ENCODE results near the gene ATP4A.

Gene ATP4A

GRCh38 chr19:35522745-35523327 lies 40.6 kb downstream of the ATP4A start:
- DNase-seq = peak; percentile 45

DNA sequence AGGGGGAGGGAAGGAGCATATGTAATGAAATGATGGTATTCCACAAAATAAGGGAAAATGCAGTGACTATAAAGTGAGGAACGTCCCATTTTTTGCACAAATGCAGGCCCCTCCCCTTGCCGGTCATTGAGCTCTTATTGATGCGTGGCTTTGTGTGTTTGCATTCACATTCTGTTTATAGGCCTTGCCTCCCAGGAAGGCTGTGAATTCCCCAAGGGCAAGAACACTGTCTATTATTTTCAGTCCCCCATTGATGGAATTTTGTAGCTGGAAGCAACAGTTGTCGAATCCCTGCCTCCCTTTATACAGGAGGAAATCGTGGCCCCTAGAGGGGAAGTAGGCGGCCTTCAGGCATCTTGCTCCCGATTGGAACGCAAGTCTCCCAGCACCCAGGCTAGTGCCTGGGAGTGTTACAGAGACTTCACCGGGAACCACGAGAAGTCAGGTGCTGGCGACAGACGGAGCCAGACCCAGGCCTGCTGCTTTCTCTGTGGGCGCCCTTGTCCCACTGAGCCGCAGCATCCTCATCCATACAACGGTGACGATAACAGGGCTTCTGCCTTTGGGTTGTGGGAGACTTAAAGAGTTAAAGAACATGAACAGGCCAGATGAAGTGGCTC lies 42.2 kb downstream of the ATP4A start:
- no peak for DNase-seq

GRCh38 chr19:35519291-35519690 lies 44.2 kb downstream of the ATP4A start:
- DNase-seq = no peak

GRCh38 chr19:35518313-35518712 lies 45.1 kb downstream of the ATP4A start:
- no peak for DNase-seq

DNA sequence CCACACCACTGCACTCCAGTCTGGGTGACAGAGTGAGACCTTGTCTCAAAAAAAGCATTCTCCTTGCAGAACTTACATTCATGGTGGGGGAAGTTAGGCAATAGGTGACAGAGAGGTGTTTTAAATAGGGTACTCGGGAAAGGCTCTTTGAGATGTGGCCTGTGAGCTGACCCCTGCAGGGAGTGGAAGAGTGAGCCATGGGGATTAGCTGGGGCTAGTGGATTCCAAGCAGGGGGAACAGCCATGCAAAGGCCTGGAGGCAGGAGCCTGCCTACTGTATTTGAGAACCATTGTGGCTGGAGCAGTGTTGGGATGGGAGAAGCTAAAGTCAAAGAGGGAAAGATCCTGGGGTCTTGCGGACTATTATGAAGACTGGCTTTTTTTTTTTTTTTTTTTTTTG lies 46.1 kb downstream of the ATP4A start:
- no peak for DNase-seq

DNA sequence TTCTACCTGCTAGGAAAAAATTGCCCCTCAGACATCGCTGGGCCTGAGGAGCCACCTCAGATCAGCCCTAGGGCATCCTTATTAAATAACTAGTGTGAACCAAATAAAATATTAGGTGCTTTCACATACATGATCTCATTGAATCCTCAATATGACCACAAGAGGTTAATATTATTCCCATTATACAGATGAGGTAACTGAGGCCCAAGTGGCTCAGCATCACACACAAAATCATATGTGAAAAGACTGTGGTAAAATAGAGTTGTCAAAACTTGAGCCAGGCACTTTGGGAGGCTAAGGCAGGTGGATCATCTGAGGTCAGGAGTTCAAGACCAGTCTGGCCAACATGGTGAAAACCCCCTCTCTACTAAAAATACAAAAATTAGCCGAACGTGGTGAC lies 47.1 kb downstream of the ATP4A start:
- no peak for DNase-seq

DNA sequence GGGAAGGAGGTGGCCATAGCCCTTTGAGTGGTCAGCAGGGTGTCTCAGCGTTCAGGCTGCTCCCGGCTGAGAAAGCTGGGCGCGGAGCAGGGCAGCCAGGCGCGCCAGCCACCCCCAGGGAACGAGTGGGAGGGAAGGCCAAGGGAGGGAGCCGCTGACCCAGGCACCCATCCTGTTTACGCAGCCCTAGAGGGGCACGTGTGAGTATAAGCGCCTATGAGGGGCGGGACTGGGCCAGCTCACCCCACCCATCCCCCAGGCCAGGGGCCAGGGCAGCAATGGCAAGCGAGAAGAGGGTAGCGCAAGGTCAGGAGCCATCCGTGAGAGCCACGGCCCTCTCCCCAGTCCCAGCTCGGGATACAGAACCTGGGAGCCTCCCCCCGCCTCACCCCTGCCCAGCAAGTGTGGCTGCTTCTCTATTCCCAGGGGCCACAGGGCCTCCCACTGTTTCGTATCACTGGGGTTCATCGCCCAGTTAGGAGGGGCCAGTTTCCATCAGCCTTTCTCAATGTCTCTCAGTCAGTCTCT lies 49.1 kb downstream of the ATP4A start:
- DNase-seq = no peak

GRCh38 chr19:35513628-35514281 lies 49.7 kb downstream of the ATP4A start, which contains the start of gene DMKN:
TSS of gene DMKN (minus strand) at chr19:35513649. CDS start at chr19:35513475, 174 bp downstream.
- DNase-seq = no peak

GRCh38 chr19:35512831-35513627 lies 50.4 kb downstream of the ATP4A start:
- DNase-seq = no peak

- DNase-seq = no peak
These were observed 52.1 kb downstream of the ATP4A start for GRCh38 chr19:35511337-35511736.

- DNase-seq = no peak
These were observed 52.9 kb downstream of the ATP4A start for GRCh38 chr19:35510626-35510964.

GRCh38 chr19:35509861-35510625 lies 53.4 kb downstream of the ATP4A start:
- DNase-seq = peak; percentile 82

DNA sequence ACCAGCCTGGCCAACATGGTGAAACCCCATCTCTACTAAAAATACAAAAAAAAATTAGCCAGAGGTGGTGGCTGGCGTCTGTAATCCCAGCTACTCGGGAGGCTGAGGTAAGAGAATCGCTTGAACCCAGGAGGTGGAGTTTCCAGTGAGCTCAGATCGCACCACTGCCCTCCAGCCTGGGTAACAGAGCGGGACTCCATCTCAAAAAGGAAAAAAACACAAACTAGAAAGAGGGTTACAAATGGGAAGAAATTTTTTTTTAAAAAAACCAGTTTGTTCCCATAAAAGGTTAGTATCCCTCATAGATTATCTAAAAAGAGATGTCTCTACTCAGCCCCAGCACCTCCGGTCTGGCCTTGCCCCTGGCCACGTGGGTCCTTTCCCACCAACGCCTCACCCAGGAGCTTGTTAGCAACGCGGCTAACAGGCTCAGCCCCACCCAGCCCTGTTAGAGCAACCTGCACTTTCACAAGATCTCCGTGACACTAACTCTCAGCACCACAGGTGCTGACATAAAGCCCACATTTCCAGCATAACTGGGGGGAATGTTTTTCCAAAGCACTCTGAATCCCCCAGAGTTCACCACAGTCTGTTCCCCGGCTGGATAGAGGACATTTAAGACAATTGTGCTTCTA lies 54.3 kb downstream of the ATP4A start:
- DNase-seq = peak; percentile 58

- no peak for DNase-seq
These were observed 55.3 kb downstream of the ATP4A start for GRCh38 chr19:35508129-35508528.

DNA sequence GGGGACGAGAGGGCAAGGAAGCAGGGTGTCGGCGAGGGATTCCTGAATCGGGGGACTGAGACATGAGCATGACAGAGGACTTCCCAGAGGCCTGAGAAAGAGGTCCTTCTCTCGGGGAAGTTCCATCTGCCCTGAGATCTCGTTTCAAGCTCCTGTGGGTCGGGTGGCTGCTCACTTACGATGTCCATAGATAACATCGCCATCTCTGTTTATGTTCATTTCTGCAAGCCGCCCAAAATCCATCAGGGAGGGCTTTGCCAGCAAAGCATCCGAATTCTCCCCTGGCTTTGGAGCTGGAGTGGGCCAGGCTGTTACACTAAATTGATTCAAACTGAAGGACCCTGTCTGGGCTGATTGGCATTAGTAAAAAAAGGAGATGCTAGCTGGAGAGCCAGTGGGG lies 55.9 kb downstream of the ATP4A start:
- DNase-seq = no peak

GRCh38 chr19:35506011-35506410 lies 57.4 kb downstream of the ATP4A start:
- no peak for DNase-seq

DNA sequence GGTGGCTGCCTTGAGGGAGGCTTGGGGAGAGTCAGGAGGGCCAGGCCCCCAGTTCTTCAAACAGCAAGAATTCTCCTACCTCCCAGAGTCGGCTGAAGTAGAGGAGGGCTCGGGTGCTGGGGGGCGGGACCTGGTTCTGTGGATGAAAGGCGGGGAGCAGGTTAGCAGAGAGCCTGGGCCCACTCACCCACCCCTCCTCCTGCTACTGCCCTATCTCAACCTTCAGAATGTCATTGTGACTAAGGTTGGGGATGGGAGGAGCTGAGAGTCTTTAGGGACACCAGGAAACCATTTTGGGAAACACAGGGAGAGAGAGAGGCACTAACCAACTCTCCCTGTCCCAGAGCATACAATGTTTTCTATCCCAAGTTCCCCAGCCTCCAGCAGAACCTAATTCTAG lies 60.7 kb downstream of the ATP4A start:
- no peak for DNase-seq

GRCh38 chr19:35501684-35502083 lies 61.8 kb downstream of the ATP4A start:
- no peak for DNase-seq

DNA sequence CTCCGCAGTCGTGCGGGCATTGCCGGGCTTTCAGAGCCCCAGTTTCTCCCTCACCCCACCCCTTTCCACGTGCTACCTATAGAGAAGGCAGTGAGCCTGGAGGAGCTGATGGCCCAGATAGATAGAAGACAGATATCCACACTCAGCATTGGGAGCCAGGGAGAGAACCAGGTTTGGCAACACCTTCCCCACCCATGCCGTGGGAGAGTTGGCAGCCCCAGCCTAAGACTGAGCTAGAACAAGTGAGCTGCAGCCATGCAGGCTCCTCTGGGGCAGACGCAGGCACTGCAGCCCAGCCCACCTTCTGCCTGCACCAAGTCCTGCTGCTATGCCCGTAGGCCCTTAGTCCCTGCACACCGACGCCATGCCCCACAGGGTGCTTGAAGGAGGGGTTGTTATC lies 62.8 kb downstream of the ATP4A start:
- DNase-seq = no peak

All from NCI-H69 (cell line).